ENCODE data around the gene DNTT.

DNTT gene

DNA sequence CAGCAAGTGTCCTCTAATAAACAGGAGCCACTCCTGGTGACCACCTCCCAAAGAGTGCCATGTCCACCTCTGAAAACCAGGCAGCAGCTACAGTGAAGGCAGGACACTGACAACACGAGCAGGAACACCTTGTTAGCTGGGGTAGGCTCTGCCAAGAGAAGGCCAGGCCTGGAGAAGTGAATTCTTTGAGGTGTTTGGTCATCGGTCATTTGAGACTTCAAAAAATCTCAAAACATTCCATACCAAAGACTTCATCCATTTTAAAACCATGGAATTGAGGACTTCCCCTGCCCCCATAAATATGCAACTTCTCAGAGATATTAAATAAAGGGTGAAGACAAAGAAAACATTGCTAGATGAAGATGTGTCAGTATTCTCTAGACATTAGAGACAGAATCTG, 82.9 kb downstream of the DNTT start:
- no peak for DNase-seq

DNA sequence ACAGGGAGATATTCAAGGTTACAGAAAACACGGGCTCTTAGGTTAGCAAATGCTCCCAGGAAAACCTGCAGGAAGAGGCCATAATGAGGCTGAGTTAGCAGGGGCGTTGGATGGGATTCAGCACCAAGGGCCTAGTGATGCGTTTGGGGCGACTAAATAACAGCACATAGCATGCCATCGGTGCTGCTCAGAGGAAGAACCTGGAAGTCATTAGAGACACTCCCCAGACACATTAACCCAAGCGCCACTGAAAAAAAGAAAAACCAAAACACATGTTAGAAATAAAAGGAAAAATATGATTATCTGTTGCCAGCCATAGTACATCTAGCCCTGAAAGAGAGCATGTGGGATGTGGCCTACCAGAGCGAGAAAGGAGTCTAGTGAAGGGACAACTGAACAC, 83.4 kb downstream of the DNTT start:
- no peak for DNase-seq

Data from KG1 (cell line).